Thyroid gland (tissue), 4 donors: ENCODE data around the gene ZER1. TPM values are rescaled to one million over a fixed set of nuclear protein-coding genes. Genes with fewer than 3 reads are reported as not detected.

Experiments
- DNase-seq, 2 donors: peaks; one replicate each; pipeline ENCODE4 v3.0.0-alpha.2; 2019
- H3K27ac ChIP-seq, 3 donors: fragments of 200-600 bp; sonication (generic); 1 replicate in 2 of 3; 2 replicates in 1 of 3; pipeline ENCODE4 v1.5.1; 2016 to 2019; ENCODE audit warnings: mild to moderate bottlenecking in 1 of 3, moderate library complexity in 1 of 3
- H3K27me3 ChIP-seq: fragments of 200-600 bp; sonication (generic); one replicate; pipeline ENCODE4 v1.5.1; 2019
- H3K36me3 ChIP-seq, 2 donors: fragments of 200-600 bp; sonication (generic); one replicate each; pipeline ENCODE4 v1.5.1; 2016 to 2019
- H3K4me1 ChIP-seq, 2 donors: fragments of 200-600 bp; sonication (generic); one replicate each; pipeline ENCODE4 v1.5.1; 2017 to 2019
- H3K4me3 ChIP-seq, 3 donors: fragments of 200-600 bp; sonication (generic); replicated peaks in 1 of 3; 1 replicate in 2 of 3; 2 replicates in 1 of 3; pipeline ENCODE4 v1.5.1; 2016; ENCODE audit warnings: mild to moderate bottlenecking in 1 of 3
- H3K9me3 ChIP-seq: fragments of 200-600 bp; sonication (generic); one replicate; pipeline ENCODE4 v1.5.1; 2017
- CTCF ChIP-seq, 6 experiments: fragments of 200-600 bp in 3 of 6; fragments of 450-650 bp in 3 of 6; sonication (generic) in 3 of 6; IDR thresholded peaks; one replicate each; pipeline ENCODE4 v1.5.1; 2016 to 2019; ENCODE audit warnings: antibody characterized with exemption in 6 of 6, mild to moderate bottlenecking in 2 of 6, inconsistent platforms in 1 of 6, moderate library complexity in 1 of 6
- POLR2A ChIP-seq, 2 donors: fragments of 450-650 bp; IDR thresholded peaks; one replicate each; pipeline ENCODE4 v1.6.1; 2017; ENCODE audit warnings: antibody characterized with exemption in 2 of 2, mild to moderate bottlenecking in 2 of 2, moderate library complexity in 1 of 2
- WGBS, 2 donors: methylation state at CpG; one replicate each; pipeline ENCODE4 v1.1.5; 2017; 5-methylcytosine and 5-hydroxymethylcytosine counted together
- intact Hi-C: fragments of 100-400 bp; cut with DNase I; formaldehyde crosslinking; loops from one replicate; pipeline ENCODE4 v1.15.1; 2023
- total RNA-seq, 4 donors: library from RNA; depleted of rRNA; stranded (reverse); fragments of >200 nt; gene quantifications; one replicate each; pipeline ENCODE4 v1.2.3, GENCODE V29; 2016

ZER1 gene
- total RNA-seq, 4 donors from 2014 or later: 45.1 to 129 (median 70.2) TPM

DNA sequence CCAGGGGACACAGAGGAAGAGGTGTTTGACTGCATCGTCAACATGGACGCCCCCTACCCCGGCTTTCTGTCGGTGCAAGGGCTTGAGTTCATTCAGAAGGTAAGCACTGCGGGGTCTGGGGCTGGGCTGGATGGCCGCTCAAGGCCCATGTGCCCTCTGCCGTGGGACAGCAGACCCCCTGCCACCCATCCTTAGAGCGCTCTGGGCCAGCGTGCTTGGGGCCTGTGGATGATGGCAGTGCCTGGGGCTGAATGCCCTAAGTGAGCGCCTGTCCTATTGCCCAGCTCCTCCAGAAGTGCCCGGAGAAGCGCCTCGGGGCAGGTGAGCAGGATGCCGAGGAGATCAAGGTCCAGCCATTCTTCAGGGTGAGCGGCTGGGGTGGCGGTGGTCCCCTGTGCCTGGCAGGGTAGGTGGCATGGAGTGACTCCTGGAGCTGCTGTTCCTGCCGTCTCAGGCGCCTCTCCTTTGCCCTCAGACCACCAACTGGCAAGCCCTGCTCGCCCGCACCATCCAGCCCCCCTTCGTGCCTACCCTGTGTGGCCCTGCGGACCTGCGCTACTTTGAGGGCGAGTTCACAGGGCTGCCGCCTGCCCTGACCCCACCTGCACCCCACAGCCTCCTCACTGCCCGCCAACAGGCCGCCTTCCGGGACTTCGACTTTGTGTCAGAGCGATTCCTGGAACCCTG lies 51.7 kb downstream of the ZER1 start:
- intact Hi-C loops: loop anchor here (10.0 kb wide), 1 partner anchor 85 kb away; no protein-coding TSS in a partner anchor
- no peak for DNase-seq
- 94 to 96% methylated on average over 26 of the region's 30 CpGs for WGBS, 2 donors
- Histone ChIP-seq H3K4me3 (no peak overlapping the region), H3K27ac (no peak overlapping the region), H3K36me3 (no peaks in the 10 kb centered on the region), H3K27me3 (no peaks in the 10 kb centered on the region), H3K9me3 (no peaks in the 10 kb centered on the region), H3K4me1 (peaks cover 8 to 16% of the 10 kb centered on the region in 2 donors)
- TF ChIP-seq CTCF (IDR thresholded peaks at IDR 0.05) (no peak), POLR2A (IDR thresholded peaks at IDR 0.05) (no peak)

DNA sequence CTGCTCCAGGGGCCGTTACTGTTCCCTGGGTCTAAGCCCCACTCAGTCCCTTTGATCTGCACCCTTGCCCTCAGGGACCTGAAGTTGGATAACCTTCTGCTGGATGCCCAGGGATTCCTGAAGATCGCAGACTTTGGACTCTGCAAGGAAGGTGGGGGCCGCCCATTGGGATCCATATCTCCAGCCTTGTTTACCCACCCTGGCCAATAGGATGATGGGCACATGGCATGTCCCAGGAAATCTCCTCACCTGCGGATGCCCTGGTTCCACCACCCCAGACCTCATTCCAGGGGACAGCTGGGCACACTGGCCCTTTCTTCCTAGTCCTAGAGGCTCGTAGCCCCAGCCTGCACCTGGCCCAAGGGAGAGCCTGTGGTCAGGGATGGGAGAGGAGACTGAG lies 53.3 kb downstream of the ZER1 start:
- no peak overlapping the region for H3K27ac ChIP-seq
- intact Hi-C loops: no loop called here
- H3K9me3 ChIP-seq: no peaks in the 10 kb centered on the region
- H3K4me3 ChIP-seq: no peak overlapping the region
- H3K36me3 ChIP-seq: no peaks in the 10 kb centered on the region
- no peak for TF ChIP-seq POLR2A (IDR thresholded peaks at IDR 0.05)
- no peak for TF ChIP-seq CTCF (IDR thresholded peaks at IDR 0.05)
- no peak for DNase-seq
- H3K4me1 ChIP-seq: peaks cover 2 to 7% of the 10 kb centered on the region in 2 donors
- no peaks in the 10 kb centered on the region for H3K27me3 ChIP-seq
- WGBS, 2 donors: 82 to 87% methylated on average over 5 of the region's 5 CpGs

DNA sequence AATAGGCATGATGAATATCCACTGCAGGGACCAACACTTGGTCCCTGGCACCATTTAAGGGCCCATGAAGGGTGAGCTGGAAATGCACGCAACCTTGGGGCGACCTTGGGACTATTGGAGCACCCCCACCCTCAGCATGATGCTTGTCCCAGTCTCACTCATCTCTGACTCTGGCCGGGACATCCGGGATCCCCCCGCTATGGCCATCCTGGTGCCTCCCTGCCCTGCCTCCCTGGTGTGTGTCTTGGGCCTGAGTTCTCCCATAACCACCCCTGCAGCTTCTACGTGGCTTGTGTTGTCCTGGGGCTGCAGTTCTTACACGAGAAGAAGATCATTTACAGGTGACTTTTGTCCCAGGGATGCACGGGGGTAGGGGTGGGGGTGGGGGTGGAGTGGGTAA lies 53.7 kb downstream of the ZER1 start:
- H3K27me3 ChIP-seq: no peaks in the 10 kb centered on the region
- TF ChIP-seq POLR2A (IDR thresholded peaks at IDR 0.05) (no peak), CTCF (IDR thresholded peaks at IDR 0.05) (no peak)
- no peaks in the 10 kb centered on the region for H3K36me3 ChIP-seq
- DNase-seq: no peak
- peaks cover 0 to 3% of the 10 kb centered on the region in 2 donors for H3K4me1 ChIP-seq
- no peaks in the 10 kb centered on the region for H3K9me3 ChIP-seq
- 86 to 96% methylated on average over 4 to 8 of the region's 8 CpGs for WGBS, 2 donors
- no peak overlapping the region for H3K4me3 ChIP-seq
- intact Hi-C loops: no loop called here
- H3K27ac ChIP-seq: no peak overlapping the region

GRCh38 chr9:128716581-128717254 lies 55.0 kb downstream of the ZER1 start:
- Histone ChIP-seq H3K9me3 (no peaks in the 10 kb centered on the region), H3K4me1 (no peaks in the 10 kb centered on the region), H3K27ac (no peak overlapping the region), H3K4me3 (no peak overlapping the region), H3K36me3 (no peaks in the 10 kb centered on the region), H3K27me3 (no peaks in the 10 kb centered on the region)
- no peak for TF ChIP-seq CTCF (IDR thresholded peaks at IDR 0.05)
- no peak for TF ChIP-seq POLR2A (IDR thresholded peaks at IDR 0.05)
- WGBS, 2 donors: 93% methylated on average over 5 to 7 of the region's 7 CpGs
- DNase-seq: no peak
- intact Hi-C loops: no loop called here

DNA sequence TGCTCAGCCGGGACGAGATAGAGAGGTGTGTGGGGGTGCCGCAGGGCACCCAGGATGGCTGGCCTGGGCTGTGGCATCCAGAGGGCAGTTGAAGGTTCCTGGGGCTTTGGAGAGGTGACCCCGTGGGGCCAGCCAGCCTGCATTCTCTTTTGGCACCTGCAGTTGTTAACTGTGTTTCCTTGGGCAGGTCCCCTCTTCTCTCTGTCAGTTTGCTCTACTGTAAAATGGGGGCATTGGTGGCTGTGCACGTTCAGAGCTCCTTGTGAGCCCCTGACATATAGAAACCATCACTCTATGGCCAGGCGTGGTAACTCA lies 56.3 kb downstream of the ZER1 start:
- H3K4me3 ChIP-seq: no peak overlapping the region
- TF ChIP-seq CTCF (IDR thresholded peaks at IDR 0.05) (no peak), POLR2A (IDR thresholded peaks at IDR 0.05) (no peak)
- DNase-seq: no peak
- H3K9me3 ChIP-seq: no peaks in the 10 kb centered on the region
- H3K4me1 ChIP-seq: no peaks in the 10 kb centered on the region
- intact Hi-C loops: no loop called here
- H3K36me3 ChIP-seq: no peaks in the 10 kb centered on the region
- H3K27me3 ChIP-seq: no peaks in the 10 kb centered on the region
- no peak overlapping the region for H3K27ac ChIP-seq
- whole genome bisulfite sequencing, 2 donors: 79 to 95% methylated on average over 4 to 6 of the region's 6 CpGs
